Measurements from ENCODE around the gene RRBP1. TPM values are rescaled to one million over a fixed set of nuclear protein-coding genes. Genes with fewer than 3 reads are reported as not detected.
A peak's percentile ranks its signal among the peaks of the same experiment; 100 is the strongest.

RRBP1 gene
- total and polyA plus RNA-seq, 2 of the 4 experiments (the other 2 are of a cell fraction): 90.2 to 136 TPM

- ChIA-PET POLR2A (ENCODE audit: unreplicated experiment) (no interaction called here), CTCF (interaction anchor here (0.6 kb wide), 1 partner anchor 103 kb away, joined by 4 read pairs; no protein-coding TSS in a partner anchor)
- Histone ChIP-seq H2BK15ac (ENCODE audit: low read depth, low read length) (no peak overlapping the region), H3K18ac (ENCODE audit: low read depth, low read length) (no peak overlapping the region), H3K4me1 (ENCODE audit: control insufficient read depth, insufficient read depth, low read length) (no peaks in the 10 kb centered on the region; the same call in 1 of the 2 replicates), H3K9ac (ENCODE audit: low read depth, low read length) (no peak overlapping the region), H2AK5ac (ENCODE audit: low read depth, low read length) (no peak overlapping the region), H4K20me1 (ENCODE audit: insufficient read depth, low read length) (peaks cover 87% of the 10 kb centered on the region), H3K27me3 (ENCODE audit: control insufficient read depth, insufficient read depth, low read length) (no peaks in the 10 kb centered on the region), H4K5ac (ENCODE audit: low read depth, low read length) (no peak overlapping the region), H2BK20ac (ENCODE audit: low read depth, low read length) (no peak overlapping the region), H3K4me2 (ENCODE audit: low read depth, low read length) (no peak overlapping the region), H3K4ac (ENCODE audit: low read depth, low read length) (no peak overlapping the region), H3K9me1 (ENCODE audit: insufficient read depth, low read length) (no peaks in the 10 kb centered on the region), H3K9me3 (ENCODE audit: control insufficient read depth, insufficient read depth, low read length) (no peaks in the 10 kb centered on the region), H3K14ac (replicated peaks; ENCODE audit: low read depth, low read length) (no peak overlapping the region), H3K23ac (ENCODE audit: low read depth, low read length) (no peak overlapping the region), H4K8ac (ENCODE audit: low read depth in 2 of 2, low read length in 2 of 2) (no peak overlapping the region), H3K79me1 (ENCODE audit: low read depth in 1 of 2, low read length in 2 of 2) (peaks cover 8 to 66% of the 10 kb centered on the region in 2 experiments; a peak in 3 of 4 replicates), H3K27ac (ENCODE audit: insufficient read depth, low read length) (no peak overlapping the region), H2BK120ac (ENCODE audit: low read depth, low read length) (no peak overlapping the region), H3K56ac (ENCODE audit: extremely low read depth, insufficient read depth, low read length) (no peak overlapping the region), H3K4me3 (ENCODE audit: insufficient read depth, low read depth, low read length) (no peak overlapping the region), H3K36me3 (ENCODE audit: control insufficient read depth, insufficient read depth, low read length) (peaks cover 64% of the 10 kb centered on the region), H2AK9ac (replicated peaks; ENCODE audit: low read depth, low read length, poor library complexity) (peak overlapping the region; percentile 30), H4K91ac (ENCODE audit: insufficient read depth, low read depth, low read length) (no peak overlapping the region), H2AFZ (replicated peaks; ENCODE audit: low read length, poor library complexity) (no peak overlapping the region), H2BK5ac (ENCODE audit: low read depth, low read length, poor library complexity, severe bottlenecking) (no peak overlapping the region)
- in situ Hi-C loops (cut with MboI; ENCODE audit: low sequenced_read_pairs): loop anchor here (5.0 kb wide), 1 partner anchor 76 kb away; no protein-coding TSS in a partner anchor
- dilution Hi-C loops (cut with HindIII; ENCODE audit: low sequenced_read_pairs, unreplicated experiment): no loop called here
- ATAC-seq (ENCODE audit: low read depth): no peak
- no peak for DNase-seq
- WGBS, 2 experiments (ENCODE audit: extremely low coverage in 2 of 2, insufficient read length in 1 of 2): 90% methylated on average over 11 of the region's 40 CpGs; no CpG with 5 or more reads in 1 of the 2 experiments
- TF ChIP-seq MXI1 (IDR thresholded peaks at IDR 0.05; ENCODE audit: borderline replicate concordance, low read depth, low read length) (no peak), MAZ (IDR thresholded peaks at IDR 0.05; ENCODE audit: borderline replicate concordance, low read depth, low read length) (no peak), MAFK (IDR thresholded peaks at IDR 0.05; ENCODE audit: low read depth, low read length) (no peak), USF2 (IDR thresholded peaks at IDR 0.05; ENCODE audit: low read depth, low read length) (no peak)
- TF ChIP-seq, protein P1, sequence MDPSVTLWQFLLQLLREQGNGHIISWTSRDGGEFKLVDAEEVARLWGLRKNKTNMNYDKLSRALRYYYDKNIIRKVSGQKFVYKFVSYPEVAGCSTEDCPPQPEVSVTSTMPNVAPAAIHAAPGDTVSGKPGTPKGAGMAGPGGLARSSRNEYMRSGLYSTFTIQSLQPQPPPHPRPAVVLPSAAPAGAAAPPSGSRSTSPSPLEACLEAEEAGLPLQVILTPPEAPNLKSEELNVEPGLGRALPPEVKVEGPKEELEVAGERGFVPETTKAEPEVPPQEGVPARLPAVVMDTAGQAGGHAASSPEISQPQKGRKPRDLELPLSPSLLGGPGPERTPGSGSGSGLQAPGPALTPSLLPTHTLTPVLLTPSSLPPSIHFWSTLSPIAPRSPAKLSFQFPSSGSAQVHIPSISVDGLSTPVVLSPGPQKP (IDR thresholded peaks at IDR 0.05; ENCODE audit: borderline replicate concordance, low read depth, low read length): no peak
- TSS peak; percentile 100 for BruUV-seq (replicated peaks)
- intact Hi-C loops (cut with micrococcal nuclease): loop anchor here (5.0 to 10.0 kb wide), 2 partner anchors 109 to 811 kb away; no protein-coding TSS in a partner anchor
Observed at GRCh38 chr20:17613328-17614175, 68.5 kb downstream of the RRBP1 start.
